H1 (cell line): ENCODE measurements around the gene SECISBP2. TPM values are rescaled to one million over a fixed set of nuclear protein-coding genes. Genes with fewer than 3 reads are reported as not detected.

ENCODE experiments used
- CTCF ChIA-PET: fragments of 300-600 bp; sonication (Branson Sonifier 250); formaldehyde crosslinking; loops from one replicate; lab custom pipeline; 2021; ENCODE audit not compliant: partially characterized antibody; lab: Charles Lee
- POLR2A ChIA-PET: fragments of 300-600 bp; sonication (Branson Sonifier 250); formaldehyde crosslinking; loops from one replicate; lab custom pipeline; 2021; ENCODE audit warnings: inconsistent platforms; ENCODE audit not compliant: partially characterized antibody; lab: Charles Lee
- DNase-seq, 2 experiments: peaks; one replicate each; pipeline versions ENCODE4 v3.0.0 to v3.0.0-alpha.2; 2010 to 2022; ENCODE audit warnings: low spot score in 2 of 2, low read depth in 1 of 2, mixed read lengths in 1 of 2
- FAIRE-seq: peaks from 2 replicates; lab custom pipeline; 2011; peaks lifted over from hg19 to GRCh38; lab: Jason Lieb, UNC
- H2AFZ ChIP-seq: 2 replicates; pipeline ENCODE4 v1.8.1; 2012; ENCODE audit warnings: low read length, inconsistent platforms
- H2AK5ac ChIP-seq: 2 replicates; pipeline ENCODE4 v1.6.1; 2013; ENCODE audit warnings: low read depth, low read length
- H2BK120ac ChIP-seq: replicated peaks from 2 replicates; pipeline ENCODE3; 2013; ENCODE audit warnings: low read depth, low read length, inconsistent platforms
- H2BK12ac ChIP-seq: 2 replicates; pipeline ENCODE4 v1.6.1; 2013; ENCODE audit warnings: low read depth, low read length
- H2BK15ac ChIP-seq: 2 replicates; pipeline ENCODE4 v1.6.1; 2013; ENCODE audit warnings: low read length
- H2BK20ac ChIP-seq: 2 replicates; pipeline ENCODE4 v1.6.1; 2013; ENCODE audit warnings: low read length
- H2BK5ac ChIP-seq: 2 replicates; pipeline ENCODE4 v1.6.1; 2013; ENCODE audit warnings: low read depth, low read length
- H3K14ac ChIP-seq: 2 replicates; pipeline ENCODE4 v1.6.1; 2013; ENCODE audit warnings: inconsistent platforms; ENCODE audit not compliant: insufficient read length
- H3K18ac ChIP-seq: 2 replicates; pipeline ENCODE4 v1.6.1; 2013; ENCODE audit warnings: low read length; ENCODE audit errors: extremely low read depth
- H3K23ac ChIP-seq: 2 replicates; pipeline ENCODE4 v1.6.1; 2013; ENCODE audit warnings: inconsistent platforms; ENCODE audit not compliant: insufficient read length
- H3K23me2 ChIP-seq: 2 replicates; pipeline ENCODE4 v1.6.1; 2013; ENCODE audit warnings: low read depth, low read length
- H3K27ac ChIP-seq: 2 replicates; pipeline ENCODE4 v1.6.1; 2011; ENCODE audit warnings: low read depth, low read length, inconsistent platforms
- H3K27me3 ChIP-seq, 4 experiments: replicated peaks in 1 of 4; 1 replicate in 1 of 4; 2 replicates in 3 of 4; pipeline versions ENCODE4 v1.6.1 to v1.8.1; 2011 to 2013; ENCODE audit warnings: low read length in 3 of 4, mild to moderate bottlenecking in 3 of 4, inconsistent platforms in 2 of 4, mixed read lengths in 2 of 4, moderate library complexity in 1 of 4; ENCODE audit not compliant: control insufficient read depth in 3 of 4, insufficient read depth in 3 of 4; ENCODE audit errors: extremely low read depth in 1 of 4
- H3K36me3 ChIP-seq, 4 experiments: 2 replicates each; pipeline versions ENCODE4 v1.6.1 to v1.8.1; 2011 to 2013; ENCODE audit warnings: mild to moderate bottlenecking in 4 of 4, low read length in 3 of 4, moderate library complexity in 2 of 4, control low read depth in 1 of 4, inconsistent platforms in 1 of 4; ENCODE audit not compliant: insufficient read depth in 4 of 4, control insufficient read depth in 2 of 4
- H3K4ac ChIP-seq: replicated peaks from 2 replicates; pipeline ENCODE3; 2013; ENCODE audit warnings: low read length, low read depth, mixed read lengths, inconsistent platforms; ENCODE audit not compliant: insufficient read length
- H3K4me1 ChIP-seq, 4 experiments: replicated peaks in 1 of 4; 1 replicate in 1 of 4; 2 replicates in 3 of 4; pipeline versions ENCODE4 v1.6.1 to v1.8.1; 2011 to 2013; ENCODE audit warnings: low read length in 3 of 4, inconsistent platforms in 2 of 4, mixed read lengths in 1 of 4; ENCODE audit not compliant: insufficient read depth in 4 of 4, control insufficient read depth in 3 of 4
- H3K4me2 ChIP-seq, 2 experiments: 2 replicates each; pipeline versions ENCODE4 v1.6.1 to v1.8.1; 2011 to 2013; ENCODE audit warnings: low read depth in 2 of 2, low read length in 2 of 2, control low read depth in 1 of 2, inconsistent platforms in 1 of 2, mild to moderate bottlenecking in 1 of 2; ENCODE audit not compliant: insufficient read depth in 1 of 2
- H3K4me3 ChIP-seq, 4 experiments: fragments of 200-600, 300-600 bp in 1 of 4; sonication (generic), shearing (Covaris generic), sonication (Bioruptor Twin) in 1 of 4; 2 replicates each; pipeline versions ENCODE4 v1.5.1 to v1.8.1; 2011 to 2016; ENCODE audit warnings: low read length in 4 of 4, low read depth in 3 of 4, control low read depth in 2 of 4, inconsistent platforms in 2 of 4, mild to moderate bottlenecking in 2 of 4, mixed read lengths in 1 of 4, moderate library complexity in 1 of 4; ENCODE audit not compliant: insufficient read depth in 2 of 4; ENCODE audit errors: extremely low read depth in 1 of 4
- H3K56ac ChIP-seq: replicated peaks from 2 replicates; pipeline ENCODE3; 2013; ENCODE audit warnings: low read depth, mild to moderate bottlenecking, mixed read lengths, low read length, inconsistent platforms; ENCODE audit not compliant: insufficient read length
- H3K79me1 ChIP-seq: 2 replicates; pipeline ENCODE4 v1.6.1; 2013; ENCODE audit warnings: low read depth, low read length, control low read depth
- H3K79me2 ChIP-seq, 2 experiments: 2 replicates each; pipeline versions ENCODE4 v1.6.1 to v1.8.1; 2012 to 2013; ENCODE audit warnings: low read length in 2 of 2, mild to moderate bottlenecking in 2 of 2, inconsistent platforms in 1 of 2; ENCODE audit not compliant: insufficient read depth in 2 of 2, control insufficient read depth in 1 of 2
- H3K9ac ChIP-seq, 4 experiments: replicated peaks in 1 of 4; 1 replicate in 1 of 4; 2 replicates in 3 of 4; pipeline versions ENCODE4 v1.6.1 to v1.8.1; 2011 to 2013; ENCODE audit warnings: low read depth in 3 of 4, low read length in 3 of 4, control low read depth in 2 of 4, mild to moderate bottlenecking in 2 of 4, moderate library complexity in 2 of 4, inconsistent platforms in 1 of 4; ENCODE audit errors: extremely low read depth in 1 of 4
- H3K9me3 ChIP-seq, 2 experiments: 2 replicates each; pipeline versions ENCODE4 v1.6.1 to v1.8.1; 2012 to 2013; ENCODE audit warnings: mild to moderate bottlenecking in 2 of 2, moderate library complexity in 2 of 2, control low read depth in 1 of 2, inconsistent platforms in 1 of 2, low read depth in 1 of 2, low read length in 1 of 2, mixed read lengths in 1 of 2; ENCODE audit not compliant: insufficient read depth in 2 of 2
- H4K20me1 ChIP-seq, 2 experiments: replicated peaks in 1 of 2; 2 replicates each; pipeline versions ENCODE3 to v1.8.1; 2011 to 2013; ENCODE audit warnings: inconsistent platforms in 2 of 2, low read length in 2 of 2, mild to moderate bottlenecking in 1 of 2; ENCODE audit not compliant: insufficient read depth in 2 of 2, control insufficient read depth in 1 of 2
- H4K5ac ChIP-seq: 2 replicates; pipeline ENCODE4 v1.6.1; 2013; ENCODE audit warnings: low read length, low read depth, mixed read lengths, inconsistent platforms; ENCODE audit not compliant: insufficient read length
- H4K8ac ChIP-seq: 2 replicates; pipeline ENCODE4 v1.8.0; 2013; ENCODE audit warnings: mild to moderate bottlenecking, moderate library complexity, low read length, inconsistent platforms; ENCODE audit not compliant: insufficient read depth; ENCODE audit errors: extremely low read depth
- H4K91ac ChIP-seq: replicated peaks from 2 replicates; pipeline ENCODE3; 2013; ENCODE audit warnings: low read length, mixed read lengths, inconsistent platforms; ENCODE audit not compliant: insufficient read length
- BACH1 ChIP-seq: IDR thresholded peaks from 2 replicates; pipeline ENCODE4 v1.6.1; 2012; ENCODE audit warnings: low read length, improper control_type of control experiment
- KDM4A ChIP-seq: IDR thresholded peaks from one replicate; pipeline ENCODE4 v1.7.1; 2012; ENCODE audit warnings: low read depth, mild to moderate bottlenecking, moderate library complexity, low read length, inconsistent platforms; ENCODE audit not compliant: severe bottlenecking
- MAFK ChIP-seq: IDR thresholded peaks from 2 replicates; pipeline ENCODE4 v1.6.1; 2012; ENCODE audit warnings: low read depth, mild to moderate bottlenecking, improper control_type of control experiment, low read length
- WGBS, 2 experiments: shearing (Covaris generic) in 1 of 2; methylation state at CpG; one replicate each; pipeline versions ENCODE4 v1.1.6 to v1.1.7; 2013 to 2015; ENCODE audit warnings: low lambda C conversion rate in 2 of 2, mixed read lengths in 2 of 2, inconsistent platforms in 1 of 2, low coverage in 1 of 2, missing lambda C conversion rate in 1 of 2; ENCODE audit not compliant: insufficient replicate concordance in 2 of 2, insufficient coverage in 1 of 2, insufficient read length in 1 of 2; ENCODE audit errors: extremely low coverage in 1 of 2, missing lambda C conversion rate in 1 of 2; 5-methylcytosine and 5-hydroxymethylcytosine counted together
- polyA plus RNA-seq, 7 experiments: library from polyadenylated mRNA; depleted of rRNA in 3 of 7; stranded (reverse) in 5 of 7; unstranded in 2 of 7; fragments of >200 nt in 5 of 7; fragments of 200-250 nt in 2 of 7; gene quantifications; 1 replicate in 5 of 7; 2 replicates in 1 of 7; 4 replicates in 1 of 7; pipeline versions ENCODE4 v1.2.1 to v1.2.3, GENCODE V29; 2011 to 2013; ENCODE audit warnings: missing spikeins in 2 of 7, mixed read lengths in 2 of 7
- total RNA-seq: library from RNA; stranded (reverse); fragmentation: NEBNext Ultra II Directional; extraction: Animal tissue kit (Norgen Biotek cat#: 25700); gene quantifications from 2 replicates; pipeline ENCODE4 v1.2.1, GENCODE V29; 2021

Gene SECISBP2
- total and polyA plus RNA-seq, 2 of the 8 experiments (the other 6 are each of a cell fraction or from before 2014, with no cell fraction given): 39.0 to 61.7 TPM

DNA sequence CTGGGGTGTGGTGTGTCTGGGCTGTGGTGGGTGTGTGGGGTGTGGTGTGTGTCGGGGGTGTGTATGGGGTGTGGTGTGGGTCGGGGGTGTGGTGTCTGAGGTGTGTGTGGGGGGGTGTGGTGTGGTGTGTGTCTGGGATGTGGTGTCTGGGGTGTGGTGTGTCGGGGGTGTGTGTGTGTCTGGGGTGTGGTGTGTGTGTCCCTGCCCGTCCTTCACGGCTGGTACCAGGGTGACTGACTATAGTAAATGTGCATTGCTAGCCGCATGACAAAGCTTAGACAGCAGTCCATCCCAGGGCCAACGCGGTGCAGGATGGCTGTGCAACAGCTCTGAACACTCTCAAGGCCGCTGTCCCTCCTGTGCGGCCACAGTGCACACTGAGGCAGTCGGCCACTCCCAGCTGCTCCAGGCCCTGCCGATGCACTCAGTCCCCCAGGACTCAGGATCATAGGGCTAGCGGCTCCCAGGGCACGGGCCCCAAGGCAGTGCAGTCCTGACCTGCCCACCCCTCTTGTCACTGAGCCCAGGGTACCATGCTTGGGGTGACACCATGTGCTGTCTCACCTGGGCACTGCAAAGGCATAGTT, 54.0 kb downstream of the SECISBP2 start:
- Histone ChIP-seq H4K20me1 (peaks cover 0 to 26% of the 10 kb centered on the region in 2 experiments), H3K14ac (no peak overlapping the region), H2AFZ (no peak overlapping the region), H3K9ac (no peak overlapping the region), H3K4ac (no peak overlapping the region), H3K27ac (no peak overlapping the region), H4K91ac (no peak overlapping the region), H2BK120ac (no peak overlapping the region), H3K23ac (no peak overlapping the region), H2BK5ac (0 out of 2 replicates have a peak overlapping the region, but pooled peaks have one; percentile 4), H2BK20ac (no peak overlapping the region), H2BK12ac (no peak overlapping the region), H3K4me1 (no peaks in the 10 kb centered on the region), H4K8ac (peak overlapping the region; percentile 28; the same call in 1 of the 2 replicates), H4K5ac (no peak overlapping the region), H3K23me2 (peaks cover 27% of the 10 kb centered on the region; the same call in 1 of the 2 replicates), H2BK15ac (no peak overlapping the region), H3K36me3 (no peaks in the 10 kb centered on the region; a peak in 1 of 8 replicates), H3K79me2 (no peaks in the 10 kb centered on the region), H3K18ac (no peak overlapping the region), H3K79me1 (peaks cover 4% of the 10 kb centered on the region), H3K4me3 (no peak overlapping the region), H3K9me3 (no peaks in the 10 kb centered on the region), H3K27me3 (no peaks in the 10 kb centered on the region), H3K4me2 (no peak overlapping the region), H2AK5ac (no peak overlapping the region), H3K56ac (no peak overlapping the region)
- POLR2A ChIA-PET: interaction anchor here (1.6 kb wide), 1 partner anchor 9 kb away, joined by 12 read pairs; no protein-coding TSS in a partner anchor
- DNase-seq: no peak
- CTCF ChIA-PET: no interaction called here
- FAIRE-seq: no peak
- 97% methylated on average over 11 of the region's 14 CpGs; no CpG with 5 or more reads in 1 of the 2 experiments for WGBS, 2 experiments
- TF ChIP-seq KDM4A: no peak
- no peak for TF ChIP-seq MAFK
- no peak for TF ChIP-seq BACH1
